Stimulated activated CD4-positive, alpha-beta T cell treated with anti-CD3 and anti-CD28 coated beads, Interleukin-4, amount 100 ng/mL, for 48 hours (primary cell): Measurements from ENCODE around the gene CACNA1B.

Experiments
- DNase-seq, 2 donors: peaks; one replicate each; pipeline ENCODE4 v3.0.0-alpha.2; 2020; ENCODE audit warnings: low read depth in 2 of 2

The CACNA1B gene

GRCh38 chr9:137985637-137986071 is 108.1 kb downstream of the CACNA1B start:
- no peak for DNase-seq

- no peak for DNase-seq
Measured at GRCh38 chr9:137986268-137987099, 108.9 kb downstream of the CACNA1B start.

- DNase-seq: no peak
Measured at GRCh38 chr9:137987244-137988030, 109.9 kb downstream of the CACNA1B start.

GRCh38 chr9:137988051-137988450 is 110.5 kb downstream of the CACNA1B start:
- no peak for DNase-seq

GRCh38 chr9:137988701-137989100 is 111.1 kb downstream of the CACNA1B start:
- DNase-seq: no peak

- DNase-seq: no peak
Measured at GRCh38 chr9:137989156-137989555, 111.6 kb downstream of the CACNA1B start.

GRCh38 chr9:137989999-137990715 is 112.6 kb downstream of the CACNA1B start:
- DNase-seq: no peak

GRCh38 chr9:138003485-138004190 is 126.1 kb downstream of the CACNA1B start:
- DNase-seq: no peak

- no peak for DNase-seq
Measured at GRCh38 chr9:138006576-138007233, 129.1 kb downstream of the CACNA1B start.

- DNase-seq: no peak
Measured at GRCh38 chr9:138007566-138007917, 130.0 kb downstream of the CACNA1B start.

GRCh38 chr9:138007918-138008841 is 130.6 kb downstream of the CACNA1B start:
- no peak for DNase-seq

GRCh38 chr9:138009016-138009802 is 131.6 kb downstream of the CACNA1B start:
- no peak for DNase-seq

- DNase-seq: no peak
Measured at GRCh38 chr9:138009803-138010690, 132.5 kb downstream of the CACNA1B start.

GRCh38 chr9:138010861-138011260 is 133.3 kb downstream of the CACNA1B start:
- DNase-seq: no peak

- no peak for DNase-seq
Measured at GRCh38 chr9:138011951-138012500, 134.4 kb downstream of the CACNA1B start.

- DNase-seq: no peak
Measured at GRCh38 chr9:138013273-138013672, 135.7 kb downstream of the CACNA1B start.

GRCh38 chr9:138013836-138014562 is 136.4 kb downstream of the CACNA1B start:
- DNase-seq: no peak
